GM12878 (cell line): ENCODE data around the gene KIN.

ENCODE experiments used
- BCL11A ChIP-seq: IDR thresholded peaks from 2 replicates; pipeline ENCODE4 v1.6.1; 2011; ENCODE audit warnings: low read depth, low read length
- CHD4 ChIP-seq: fragments of 200-600 bp; sonication (generic); IDR thresholded peaks from 2 replicates; pipeline ENCODE4 v1.6.1; 2016; ENCODE audit warnings: mild to moderate bottlenecking
- CTCF ChIP-seq, 3 experiments: IDR thresholded peaks in 2 of 3; conservative IDR thresholded peaks in 1 of 3; 2 replicates each; pipeline ENCODE4 v1.5.1; 2011; ENCODE audit warnings: low read depth in 3 of 3, low read length in 3 of 3, mild to moderate bottlenecking in 3 of 3, control low read depth in 2 of 3, moderate library complexity in 2 of 3, inconsistent platforms in 1 of 3, mixed read lengths in 1 of 3; ENCODE audit not compliant: control insufficient read depth in 2 of 3, insufficient read depth in 1 of 3; ENCODE audit errors: extremely low read depth in 1 of 3
- EGR1 ChIP-seq, 2 experiments: IDR thresholded peaks; 1 replicate in 1 of 2; 2 replicates in 1 of 2; pipeline ENCODE4 v1.6.1; 2011 to 2012; ENCODE audit warnings: low read depth in 2 of 2, low read length in 2 of 2, borderline replicate concordance in 1 of 2, mild to moderate bottlenecking in 1 of 2, moderate library complexity in 1 of 2
- HDAC6 ChIP-seq: fragments of 200-600 bp; sonication (generic); IDR thresholded peaks from one replicate; pipeline ENCODE4 v1.8.0; 2017; ENCODE audit warnings: antibody characterized with exemption; ENCODE audit not compliant: unreplicated experiment
- JUNB ChIP-seq: IDR thresholded peaks from 2 replicates; pipeline ENCODE4 v1.6.1; 2016; ENCODE audit warnings: antibody characterized with exemption, mild to moderate bottlenecking
- NRF1 ChIP-seq: conservative IDR thresholded peaks from 2 replicates; pipeline ENCODE4 v1.6.1; 2011; ENCODE audit warnings: mild to moderate bottlenecking, low read depth, low read length, improper control_type of control experiment
- POLR2A ChIP-seq: IDR thresholded peaks from 2 replicates; pipeline ENCODE4 v1.6.1; 2011; ENCODE audit warnings: low read depth, mild to moderate bottlenecking, low read length
- POU2F2 ChIP-seq: IDR thresholded peaks from 3 replicates; pipeline ENCODE4 v1.6.1; 2011; ENCODE audit warnings: low read depth, mild to moderate bottlenecking, low read length, borderline replicate concordance
- RELA ChIP-seq: fragments of 450-650 bp; IDR thresholded peaks from 2 replicates; pipeline ENCODE4 v1.8.0; 2014; ENCODE audit warnings: borderline replicate concordance; ENCODE audit not compliant: partially characterized antibody
- TAF1 ChIP-seq: IDR thresholded peaks from 2 replicates; pipeline ENCODE4 v1.6.1; 2011; ENCODE audit warnings: mild to moderate bottlenecking, low read depth, low read length, borderline replicate concordance
- TF ChIP-seq, protein P1 (sequence below): IDR thresholded peaks from 2 replicates; pipeline ENCODE4 v1.6.1; 2011; ENCODE audit warnings: borderline replicate concordance, low read depth, mild to moderate bottlenecking, moderate library complexity, mixed read lengths, low read length; ENCODE audit not compliant: insufficient read depth; ENCODE audit errors: extremely low read length

DNA sequence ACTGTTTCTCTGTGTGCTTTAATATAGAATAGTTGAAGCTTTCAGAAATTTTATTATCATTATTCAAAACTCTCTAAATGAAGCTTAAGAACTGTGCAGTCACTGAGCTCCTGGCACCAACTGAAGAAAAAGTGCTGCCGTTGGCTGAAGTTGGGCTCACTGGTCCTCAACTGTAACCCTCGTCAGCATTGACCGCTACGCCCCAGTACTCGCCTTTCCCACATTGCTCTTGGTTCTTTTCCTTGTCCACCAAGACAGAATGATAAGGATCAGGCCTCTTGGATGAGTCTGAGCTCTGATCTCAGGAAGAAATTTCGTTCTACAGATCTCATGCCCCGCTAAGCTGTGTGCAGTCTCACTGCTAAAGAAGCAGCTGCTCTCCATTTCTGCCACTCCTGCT is 22.6 kb upstream of the KIN start:
- TF ChIP-seq CTCF (IDR thresholded peaks at IDR 0.05 in 2 of 3, conservative IDR thresholded peaks at IDR 0.05 in 1 of 3; ENCODE audit: control insufficient read depth in 2 of 3, extremely low read depth in 1 of 3, insufficient read depth in 1 of 3, low read depth in 3 of 3, low read length in 3 of 3) (no peak), NRF1 (no peak), POU2F2 (no peak), EGR1 (IDR thresholded peaks at IDR 0.05; ENCODE audit: borderline replicate concordance in 1 of 2, low read depth in 2 of 2, low read length in 2 of 2) (no peak), POLR2A (no peak), TAF1 (no peak), BCL11A (no peak), JUNB (no peak), HDAC6 (no peak), RELA (no peak), CHD4 (no peak)
- TF ChIP-seq, protein P1, sequence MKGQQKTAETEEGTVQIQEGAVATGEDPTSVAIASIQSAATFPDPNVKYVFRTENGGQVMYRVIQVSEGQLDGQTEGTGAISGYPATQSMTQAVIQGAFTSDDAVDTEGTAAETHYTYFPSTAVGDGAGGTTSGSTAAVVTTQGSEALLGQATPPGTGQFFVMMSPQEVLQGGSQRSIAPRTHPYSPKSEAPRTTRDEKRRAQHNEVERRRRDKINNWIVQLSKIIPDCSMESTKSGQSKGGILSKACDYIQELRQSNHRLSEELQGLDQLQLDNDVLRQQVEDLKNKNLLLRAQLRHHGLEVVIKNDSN: no peak
